Measurements from ENCODE around the gene CASP9.

GRCh38 chr1:15460708-15461095, 63.3 kb downstream of the CASP9 start:
- TF ChIP-seq CTCF (IDR thresholded peaks at IDR 0.05) (no peak), ZFX (IDR thresholded peaks at IDR 0.05; ENCODE audit: borderline replicate concordance) (no peak)
